Tibial artery (tissue), 4 donors: Measurements from ENCODE around the gene NOX3.

Source experiments
- DNase-seq, 2 donors: peaks; one replicate each; pipeline ENCODE4 v3.0.0-alpha.2; 2019
- H3K27ac ChIP-seq, 2 donors: fragments of 200-600 bp; sonication (generic) in 1 of 2; 1 replicate in 1 of 2; 2 replicates in 1 of 2; pipeline ENCODE4 v1.5.1; 2018 to 2019; ENCODE audit warnings: mild to moderate bottlenecking in 1 of 2
- H3K27me3 ChIP-seq, 2 donors: fragments of 200-600 bp; sonication (generic) in 1 of 2; one replicate each; pipeline versions ENCODE4 v1.5.1 to v1.6.0; 2016 to 2019
- H3K36me3 ChIP-seq, 3 donors: fragments of 200-600 bp; sonication (generic) in 2 of 3; one replicate each; pipeline ENCODE4 v1.5.1; 2016 to 2019; ENCODE audit warnings: mild to moderate bottlenecking in 2 of 3
- H3K4me1 ChIP-seq, 4 donors: fragments of 200-600 bp; sonication (generic) in 2 of 4; 1 replicate in 3 of 4; 2 replicates in 1 of 4; pipeline ENCODE4 v1.5.1; 2016 to 2019
- H3K4me3 ChIP-seq, 2 donors: fragments of 200-600 bp; sonication (generic) in 1 of 2; 1 replicate in 1 of 2; 2 replicates in 1 of 2; pipeline ENCODE4 v1.5.1; 2018 to 2019; ENCODE audit warnings: mild to moderate bottlenecking in 2 of 2
- H3K9me3 ChIP-seq, 3 donors: fragments of 200-600 bp; sonication (generic) in 1 of 3; one replicate each; pipeline ENCODE4 v1.5.1; 2016 to 2019
- CTCF ChIP-seq, 2 experiments: fragments of 200-600 bp in 1 of 2; fragments of 450-650 bp in 1 of 2; IDR thresholded peaks; one replicate each; pipeline ENCODE4 v1.5.1; 2017 to 2019; ENCODE audit warnings: antibody characterized with exemption in 2 of 2, mild to moderate bottlenecking in 1 of 2, moderate library complexity in 1 of 2
- intact Hi-C: fragments of 100-400 bp; cut with DNase I; formaldehyde crosslinking; loops from one replicate; pipeline ENCODE4 v1.15.0; 2023; ENCODE audit warnings: low total_unique reads

Gene NOX3

GRCh38 chr6:155417454-155417853 lies 38.2 kb downstream of the NOX3 start:
- intact Hi-C loops: no loop called here
- Histone ChIP-seq H3K27ac (peak overlapping the region; percentile 33 to 46), H3K27me3 (no peaks in the 10 kb centered on the region), H3K4me1 (peaks cover 0 to 20% (median 6%) of the 10 kb centered on the region in 4 donors), H3K4me3 (no peak overlapping the region), H3K36me3 (no peaks in the 10 kb centered on the region), H3K9me3 (no peaks in the 10 kb centered on the region)
- no peak for DNase-seq
- TF ChIP-seq CTCF (IDR thresholded peaks at IDR 0.05): no peak

- Histone ChIP-seq H3K4me3 (no peak overlapping the region), H3K27ac (no peak overlapping the region), H3K9me3 (no peaks in the 10 kb centered on the region), H3K27me3 (no peaks in the 10 kb centered on the region), H3K4me1 (peaks cover 0 to 33% (median 12%) of the 10 kb centered on the region in 4 donors), H3K36me3 (no peaks in the 10 kb centered on the region)
- DNase-seq: no peak
- TF ChIP-seq CTCF (IDR thresholded peaks at IDR 0.05): no peak
- intact Hi-C loops: no loop called here
Measured at GRCh38 chr6:155415953-155416352, 39.7 kb downstream of the NOX3 start.

GRCh38 chr6:155414049-155414448 lies 41.6 kb downstream of the NOX3 start:
- TF ChIP-seq CTCF (IDR thresholded peaks at IDR 0.05): no peak
- Histone ChIP-seq H3K36me3 (no peaks in the 10 kb centered on the region), H3K9me3 (no peaks in the 10 kb centered on the region), H3K27me3 (no peaks in the 10 kb centered on the region), H3K4me3 (no peak overlapping the region), H3K4me1 (peaks cover 0 to 35% (median 13%) of the 10 kb centered on the region in 4 donors), H3K27ac (no peak overlapping the region)
- DNase-seq: no peak
- intact Hi-C loops: no loop called here

GRCh38 chr6:155412335-155412734 lies 43.3 kb downstream of the NOX3 start:
- Histone ChIP-seq H3K36me3 (no peaks in the 10 kb centered on the region), H3K9me3 (no peaks in the 10 kb centered on the region), H3K27me3 (no peaks in the 10 kb centered on the region), H3K27ac (peak overlapping the region in 1 of 2 donors; percentile 64), H3K4me3 (no peak overlapping the region), H3K4me1 (peaks cover 0 to 19% (median 7%) of the 10 kb centered on the region in 4 donors)
- no peak for DNase-seq
- TF ChIP-seq CTCF (IDR thresholded peaks at IDR 0.05): no peak
- intact Hi-C loops: no loop called here

- peak in 1 of 2 donors; percentile 36 for DNase-seq
- intact Hi-C loops: no loop called here
- Histone ChIP-seq H3K27ac (peak overlapping the region; percentile 53 to 64), H3K9me3 (no peaks in the 10 kb centered on the region), H3K4me1 (peaks cover 0 to 16% (median 7%) of the 10 kb centered on the region in 4 donors), H3K4me3 (no peak overlapping the region), H3K27me3 (no peaks in the 10 kb centered on the region), H3K36me3 (no peaks in the 10 kb centered on the region)
- TF ChIP-seq CTCF (IDR thresholded peaks at IDR 0.05): no peak
Measured at GRCh38 chr6:155411154-155412052, 44.2 kb downstream of the NOX3 start.
